ENCODE results near the gene PCDH9.
"Not testable (repeated sequence)": the region's sequence is repeated elsewhere in the genome, so short reads cannot be mapped to it uniquely, and the experiment has no call there.

The PCDH9 gene

DNA sequence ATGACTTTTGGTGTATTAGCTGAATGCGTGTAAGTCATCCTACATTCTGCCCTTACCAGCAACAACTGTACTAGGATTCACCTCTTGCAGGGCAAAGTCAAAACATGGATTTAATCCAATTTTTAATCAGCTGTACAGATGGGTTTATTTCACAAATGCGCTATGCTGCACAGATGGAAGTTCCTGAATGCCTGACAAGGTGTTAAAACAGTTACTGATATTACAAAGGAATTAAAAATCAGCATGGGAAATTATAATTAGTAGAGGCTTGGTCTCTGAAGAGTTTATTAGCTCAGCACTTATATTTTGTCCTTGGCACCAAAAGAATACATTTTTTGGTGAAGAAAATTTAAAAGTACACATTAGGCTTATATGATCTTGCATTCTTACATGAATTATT lies 448.9 kb downstream of the PCDH9 start:
- H3K4me1 ChIP-seq (ENCODE audit: control insufficient read depth, insufficient read depth, low read length), result no peaks in the 10 kb centered on the region
- H3K27me3 ChIP-seq (ENCODE audit: control insufficient read depth, insufficient read depth, low read length, poor library complexity, severe bottlenecking), result no peaks in the 10 kb centered on the region
- no peak overlapping the region for H3K27ac ChIP-seq (ENCODE audit: insufficient read depth, low read depth, low read length, poor library complexity, severe bottlenecking)
- WGBS, 2 experiments, result 92% methylated on average over 1 to 2 of the region's 2 CpGs
- no peak overlapping the region for H3K4me3 ChIP-seq (ENCODE audit: insufficient read depth, low read depth, low read length)
- no peaks in the 10 kb centered on the region for H3K36me3 ChIP-seq (ENCODE audit: control insufficient read depth, insufficient read depth, low read length)
- no peaks in the 10 kb centered on the region for H3K9me3 ChIP-seq (ENCODE audit: control insufficient read depth, low read length)

- Histone ChIP-seq H3K9me3 (ENCODE audit: control insufficient read depth, low read length) (no peaks in the 10 kb centered on the region), H3K27ac (ENCODE audit: insufficient read depth, low read depth, low read length, poor library complexity, severe bottlenecking) (no peak overlapping the region), H3K27me3 (ENCODE audit: control insufficient read depth, insufficient read depth, low read length, poor library complexity, severe bottlenecking) (no peaks in the 10 kb centered on the region), H3K36me3 (ENCODE audit: control insufficient read depth, insufficient read depth, low read length) (no peaks in the 10 kb centered on the region), H3K4me3 (ENCODE audit: insufficient read depth, low read depth, low read length) (no peak overlapping the region), H3K4me1 (ENCODE audit: control insufficient read depth, insufficient read depth, low read length) (no peaks in the 10 kb centered on the region)
- WGBS, 2 experiments, result 95 to 97% methylated on average over 2 to 3 of the region's 3 CpGs
Observed at GRCh38 chr13:66780814-66781213, 449.3 kb downstream of the PCDH9 start.

GRCh38 chr13:66778461-66778860 lies 451.7 kb downstream of the PCDH9 start:
- no peak overlapping the region for H3K27ac ChIP-seq (ENCODE audit: insufficient read depth, low read depth, low read length, poor library complexity, severe bottlenecking)
- H3K36me3 ChIP-seq (ENCODE audit: control insufficient read depth, insufficient read depth, low read length), result no peaks in the 10 kb centered on the region
- no peaks in the 10 kb centered on the region for H3K9me3 ChIP-seq (ENCODE audit: control insufficient read depth, low read length)
- H3K4me1 ChIP-seq (ENCODE audit: control insufficient read depth, insufficient read depth, low read length), result no peaks in the 10 kb centered on the region
- H3K4me3 ChIP-seq (ENCODE audit: insufficient read depth, low read depth, low read length), result no peak overlapping the region
- H3K27me3 ChIP-seq (ENCODE audit: control insufficient read depth, insufficient read depth, low read length, poor library complexity, severe bottlenecking), result no peaks in the 10 kb centered on the region
- WGBS, 2 experiments, result 90% methylated on average over 1 of the region's 1 CpG; no CpG with 5 or more reads in 1 of the 2 experiments

GRCh38 chr13:66775196-66775595 lies 454.9 kb downstream of the PCDH9 start:
- Histone ChIP-seq H3K36me3 (ENCODE audit: control insufficient read depth, insufficient read depth, low read length) (no peaks in the 10 kb centered on the region), H3K4me1 (ENCODE audit: control insufficient read depth, insufficient read depth, low read length) (no peaks in the 10 kb centered on the region), H3K27ac (ENCODE audit: insufficient read depth, low read depth, low read length, poor library complexity, severe bottlenecking) (no peak overlapping the region), H3K27me3 (ENCODE audit: control insufficient read depth, insufficient read depth, low read length, poor library complexity, severe bottlenecking) (no peaks in the 10 kb centered on the region), H3K4me3 (ENCODE audit: insufficient read depth, low read depth, low read length) (no peak overlapping the region), H3K9me3 (ENCODE audit: control insufficient read depth, low read length) (no peaks in the 10 kb centered on the region)
- 88 to 93% methylated on average over 2 to 3 of the region's 3 CpGs for WGBS, 2 experiments

GRCh38 chr13:66774046-66774445 lies 456.1 kb downstream of the PCDH9 start:
- H3K4me3 ChIP-seq (ENCODE audit: insufficient read depth, low read depth, low read length), result no peak overlapping the region
- H3K27me3 ChIP-seq (ENCODE audit: control insufficient read depth, insufficient read depth, low read length, poor library complexity, severe bottlenecking), result no peaks in the 10 kb centered on the region
- no peaks in the 10 kb centered on the region for H3K9me3 ChIP-seq (ENCODE audit: control insufficient read depth, low read length)
- H3K36me3 ChIP-seq (ENCODE audit: control insufficient read depth, insufficient read depth, low read length), result no peaks in the 10 kb centered on the region
- WGBS, 2 experiments, result 88% methylated on average over 2 of the region's 2 CpGs
- H3K27ac ChIP-seq (ENCODE audit: insufficient read depth, low read depth, low read length, poor library complexity, severe bottlenecking), result no peak overlapping the region
- no peaks in the 10 kb centered on the region for H3K4me1 ChIP-seq (ENCODE audit: control insufficient read depth, insufficient read depth, low read length)

DNA sequence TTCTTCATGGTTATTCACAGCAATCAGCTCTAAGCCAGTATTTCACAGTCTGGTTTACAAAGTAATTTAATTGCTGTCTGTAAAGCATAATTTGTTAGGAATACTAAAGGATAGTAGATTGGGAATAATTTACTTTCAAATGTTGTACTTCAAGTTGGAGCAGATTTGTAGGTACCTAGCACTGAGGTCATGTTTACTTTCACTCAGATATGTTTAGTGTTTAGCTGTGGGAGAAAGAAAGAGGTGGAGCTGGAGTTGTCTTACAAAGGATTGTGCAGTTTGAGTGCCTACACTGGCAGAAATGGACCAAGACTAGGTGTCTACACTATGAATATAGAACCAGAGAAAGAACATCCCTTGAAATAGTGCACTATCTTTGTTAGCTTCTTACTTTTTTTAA lies 464.6 kb downstream of the PCDH9 start:
- Histone ChIP-seq H3K9me3 (ENCODE audit: control insufficient read depth, low read length) (no peaks in the 10 kb centered on the region), H3K4me3 (ENCODE audit: insufficient read depth, low read depth, low read length) (no peak overlapping the region), H3K36me3 (ENCODE audit: control insufficient read depth, insufficient read depth, low read length) (no peaks in the 10 kb centered on the region), H3K27me3 (ENCODE audit: control insufficient read depth, insufficient read depth, low read length, poor library complexity, severe bottlenecking) (no peaks in the 10 kb centered on the region), H3K27ac (ENCODE audit: insufficient read depth, low read depth, low read length, poor library complexity, severe bottlenecking) (no peak overlapping the region), H3K4me1 (ENCODE audit: control insufficient read depth, insufficient read depth, low read length) (no peaks in the 10 kb centered on the region)

- not testable (repeated sequence) for H3K9me3 ChIP-seq (ENCODE audit: control insufficient read depth, low read length); H3K36me3 ChIP-seq (ENCODE audit: control insufficient read depth, insufficient read depth, low read length); H3K4me1 ChIP-seq (ENCODE audit: control insufficient read depth, insufficient read depth, low read length); H3K4me3 ChIP-seq (ENCODE audit: insufficient read depth, low read depth, low read length); H3K27me3 ChIP-seq (ENCODE audit: control insufficient read depth, insufficient read depth, low read length, poor library complexity, severe bottlenecking); H3K27ac ChIP-seq (ENCODE audit: insufficient read depth, low read depth, low read length, poor library complexity, severe bottlenecking)
- WGBS, 2 experiments, result 92 to 94% methylated on average over 4 of the region's 4 CpGs
Observed at GRCh38 chr13:66760678-66761077, 469.5 kb downstream of the PCDH9 start.

GRCh38 chr13:66759919-66760318 lies 470.2 kb downstream of the PCDH9 start:
- H3K27ac ChIP-seq (ENCODE audit: insufficient read depth, low read depth, low read length, poor library complexity, severe bottlenecking), result no peak overlapping the region
- no peaks in the 10 kb centered on the region for H3K27me3 ChIP-seq (ENCODE audit: control insufficient read depth, insufficient read depth, low read length, poor library complexity, severe bottlenecking)
- H3K4me1 ChIP-seq (ENCODE audit: control insufficient read depth, insufficient read depth, low read length), result no peaks in the 10 kb centered on the region
- no peaks in the 10 kb centered on the region for H3K36me3 ChIP-seq (ENCODE audit: control insufficient read depth, insufficient read depth, low read length)
- 100% methylated on average over 1 of the region's 1 CpG; no CpG with 5 or more reads in 1 of the 2 experiments for WGBS, 2 experiments
- H3K4me3 ChIP-seq (ENCODE audit: insufficient read depth, low read depth, low read length), result no peak overlapping the region
- H3K9me3 ChIP-seq (ENCODE audit: control insufficient read depth, low read length), result no peaks in the 10 kb centered on the region

DNA sequence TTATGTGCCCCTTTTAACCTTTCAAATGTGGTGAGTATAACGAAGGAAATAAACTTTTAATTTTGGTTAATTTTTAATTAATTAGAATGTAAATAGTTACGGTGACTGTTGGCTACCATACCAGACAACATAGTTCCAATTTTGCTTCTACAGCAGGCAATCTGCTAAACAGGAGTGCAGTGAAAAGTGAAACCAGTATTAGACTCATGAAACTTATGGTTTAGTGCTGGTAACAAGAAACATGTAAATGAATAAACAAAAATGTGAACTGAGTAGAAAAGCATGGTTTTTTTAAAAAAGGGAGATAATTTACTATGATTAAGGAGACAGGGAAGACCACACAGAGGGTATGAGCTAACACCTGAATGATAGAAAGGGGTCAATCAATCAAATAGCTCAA lies 478.4 kb downstream of the PCDH9 start:
- Histone ChIP-seq H3K4me3 (ENCODE audit: insufficient read depth, low read depth, low read length) (no peak overlapping the region), H3K4me1 (ENCODE audit: control insufficient read depth, insufficient read depth, low read length) (no peaks in the 10 kb centered on the region), H3K27me3 (ENCODE audit: control insufficient read depth, insufficient read depth, low read length, poor library complexity, severe bottlenecking) (no peaks in the 10 kb centered on the region), H3K36me3 (ENCODE audit: control insufficient read depth, insufficient read depth, low read length) (no peaks in the 10 kb centered on the region), H3K9me3 (ENCODE audit: control insufficient read depth, low read length) (no peaks in the 10 kb centered on the region), H3K27ac (ENCODE audit: insufficient read depth, low read depth, low read length, poor library complexity, severe bottlenecking) (no peak overlapping the region)
- WGBS, 2 experiments, result 88 to 100% methylated on average over 1 of the region's 2 CpGs

DNA sequence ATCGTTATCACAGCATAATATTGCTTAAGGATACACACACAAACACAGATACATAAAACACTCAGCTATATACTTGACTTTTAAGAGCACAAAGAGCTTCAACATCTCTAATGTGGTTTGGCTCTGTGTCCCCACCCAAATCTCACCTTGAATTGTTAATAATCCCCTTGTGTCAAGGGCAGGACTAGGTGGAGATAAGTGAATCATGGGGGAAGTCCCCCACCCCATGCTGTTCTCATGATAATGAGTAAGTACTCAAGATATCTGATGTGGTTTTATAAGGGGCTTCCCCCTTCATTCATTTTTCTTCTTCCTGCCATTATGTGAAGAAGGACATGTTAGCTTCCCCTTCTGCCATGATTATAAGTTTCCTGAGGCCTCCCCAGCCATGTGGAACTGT lies 481.4 kb downstream of the PCDH9 start:
- Histone ChIP-seq H3K27me3 (ENCODE audit: control insufficient read depth, insufficient read depth, low read length, poor library complexity, severe bottlenecking) (no peaks in the 10 kb centered on the region), H3K27ac (ENCODE audit: insufficient read depth, low read depth, low read length, poor library complexity, severe bottlenecking) (no peak overlapping the region), H3K4me1 (ENCODE audit: control insufficient read depth, insufficient read depth, low read length) (no peaks in the 10 kb centered on the region), H3K36me3 (ENCODE audit: control insufficient read depth, insufficient read depth, low read length) (no peaks in the 10 kb centered on the region), H3K4me3 (ENCODE audit: insufficient read depth, low read depth, low read length) (no peak overlapping the region), H3K9me3 (ENCODE audit: control insufficient read depth, low read length) (no peaks in the 10 kb centered on the region)
- 90 to 100% methylated on average over 1 of the region's 1 CpG for WGBS, 2 experiments

GRCh38 chr13:66745307-66745706 lies 484.8 kb downstream of the PCDH9 start:
- no peaks in the 10 kb centered on the region for H3K9me3 ChIP-seq (ENCODE audit: control insufficient read depth, low read length)
- H3K4me1 ChIP-seq (ENCODE audit: control insufficient read depth, insufficient read depth, low read length), result no peaks in the 10 kb centered on the region
- H3K27me3 ChIP-seq (ENCODE audit: control insufficient read depth, insufficient read depth, low read length, poor library complexity, severe bottlenecking), result no peaks in the 10 kb centered on the region
- no peaks in the 10 kb centered on the region for H3K36me3 ChIP-seq (ENCODE audit: control insufficient read depth, insufficient read depth, low read length)
- H3K4me3 ChIP-seq (ENCODE audit: insufficient read depth, low read depth, low read length), result no peak overlapping the region
- no peak overlapping the region for H3K27ac ChIP-seq (ENCODE audit: insufficient read depth, low read depth, low read length, poor library complexity, severe bottlenecking)
- WGBS, 2 experiments, result 91 to 92% methylated on average over 4 of the region's 4 CpGs

Measured in ectodermal cell (in vitro differentiated cells).